ENCODE measurements around the gene ORAI2.
"Not testable (repeated sequence)": the region's sequence is repeated elsewhere in the genome, so short reads cannot be mapped to it uniquely, and the experiment has no call there.

The ORAI2 gene

DNA sequence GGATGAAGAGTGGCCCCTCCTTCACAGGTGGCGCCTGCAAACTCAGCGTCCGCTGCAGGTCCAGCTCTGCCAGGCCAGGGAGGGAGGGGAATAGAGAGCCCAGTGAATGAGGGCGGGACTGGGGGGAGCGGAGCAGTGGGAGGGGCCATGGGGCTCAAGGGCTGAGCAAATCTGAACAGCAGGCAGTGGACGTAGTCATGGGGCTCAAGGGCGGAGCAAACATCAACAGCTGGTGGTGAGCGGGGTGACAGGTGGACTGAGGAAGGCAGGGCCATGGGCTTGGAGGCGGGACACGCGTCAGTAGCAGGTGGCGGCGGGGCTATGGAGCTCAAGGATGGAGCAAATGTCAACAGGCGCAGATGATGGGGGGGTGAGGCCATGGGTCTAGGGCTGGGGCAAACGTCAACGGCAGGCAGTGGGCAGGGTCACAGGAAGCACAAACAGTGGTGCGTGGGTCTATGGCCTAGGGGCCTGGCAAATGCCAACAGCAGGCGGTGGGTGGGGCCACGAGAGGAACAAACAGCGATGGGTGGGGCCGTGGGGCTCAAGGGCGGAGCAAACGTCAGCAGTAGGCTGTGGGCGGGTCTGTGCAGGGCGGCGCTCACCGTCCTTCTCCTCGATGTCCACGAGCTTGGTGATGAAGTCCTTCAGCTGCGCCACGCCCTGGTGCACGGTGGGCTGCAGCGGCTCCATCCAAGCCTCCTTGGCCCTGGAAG lies 60.0 kb downstream of the ORAI2 start:
- not testable (repeated sequence) for H3K36me3 ChIP-seq (ENCODE audit: low read depth); H3K9me3 ChIP-seq (ENCODE audit: severe bottlenecking); H3K27me3 ChIP-seq (ENCODE audit: insufficient read depth, poor library complexity, severe bottlenecking); DNase-seq (ENCODE audit: low spot score); H3K4me3 ChIP-seq (ENCODE audit: severe bottlenecking); H3K4me1 ChIP-seq (ENCODE audit: insufficient read depth, poor library complexity, severe bottlenecking); H3K27ac ChIP-seq (ENCODE audit: poor library complexity, severe bottlenecking)
- peak; percentile 26 for ATAC-seq (ENCODE audit: low read depth)

DNA sequence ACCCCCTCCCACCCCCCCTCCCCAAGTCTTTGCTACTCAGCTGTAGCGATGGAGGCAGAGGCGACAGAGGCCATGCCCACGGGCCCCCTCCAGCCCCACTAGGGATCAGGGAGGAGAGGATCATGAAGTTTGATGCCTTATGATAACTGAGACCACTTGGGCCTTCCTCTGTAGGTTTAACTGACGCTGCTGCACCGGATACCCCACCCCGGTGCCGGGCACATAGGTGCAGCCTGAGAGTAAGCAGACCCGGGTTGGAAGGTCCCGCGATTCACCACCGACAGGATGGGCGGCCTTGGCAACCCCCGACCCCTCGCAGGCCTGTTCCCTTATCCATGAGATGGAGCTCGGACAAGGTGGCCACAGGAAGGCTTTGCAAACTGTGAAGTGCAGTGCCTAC lies 60.7 kb downstream of the ORAI2 start:
- not testable (repeated sequence) for ATAC-seq (ENCODE audit: low read depth); H3K27me3 ChIP-seq (ENCODE audit: insufficient read depth, poor library complexity, severe bottlenecking); DNase-seq (ENCODE audit: low spot score); H3K4me1 ChIP-seq (ENCODE audit: insufficient read depth, poor library complexity, severe bottlenecking); H3K9me3 ChIP-seq (ENCODE audit: severe bottlenecking); H3K27ac ChIP-seq (ENCODE audit: poor library complexity, severe bottlenecking); H3K36me3 ChIP-seq (ENCODE audit: low read depth); H3K4me3 ChIP-seq (ENCODE audit: severe bottlenecking)

DNA sequence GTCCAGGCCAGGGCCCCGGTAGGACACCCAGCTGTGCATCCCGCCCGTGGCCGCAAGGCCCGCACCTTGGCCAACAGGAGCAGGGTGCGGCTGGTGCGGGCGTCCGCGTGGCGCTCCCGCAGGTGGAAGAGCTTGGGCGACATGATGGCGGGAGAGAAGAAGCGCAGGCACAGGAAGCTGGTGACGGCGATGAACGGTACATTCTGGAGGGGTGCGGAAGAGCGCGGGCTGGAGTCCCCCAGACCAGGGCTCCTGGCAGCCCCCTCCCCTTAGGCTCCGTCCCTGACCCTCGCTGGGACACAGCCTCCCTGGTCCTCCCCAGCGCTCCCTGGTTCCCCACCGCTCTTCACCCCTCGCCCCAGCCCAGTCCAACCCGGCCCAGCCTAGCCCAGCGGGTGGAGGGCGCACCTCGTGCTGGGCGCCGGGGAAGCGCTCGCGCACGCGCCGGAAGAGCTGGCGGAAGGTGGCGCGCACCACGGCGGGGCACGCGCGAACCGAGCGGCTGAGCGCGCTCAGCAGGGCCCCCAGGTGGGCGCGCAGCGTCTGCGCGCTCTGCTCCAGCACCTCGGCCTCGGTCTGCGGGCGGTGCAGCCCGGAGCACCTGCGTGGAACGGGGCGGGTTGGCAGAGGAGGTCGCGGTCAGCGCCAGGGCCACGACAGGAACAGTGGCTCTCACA lies 61.2 kb downstream of the ORAI2 start:
- ATAC-seq (ENCODE audit: low read depth), result peak; percentile 29
- DNase-seq (ENCODE audit: low spot score); H3K27me3 ChIP-seq (ENCODE audit: insufficient read depth, poor library complexity, severe bottlenecking); H3K9me3 ChIP-seq (ENCODE audit: severe bottlenecking); H3K27ac ChIP-seq (ENCODE audit: poor library complexity, severe bottlenecking); H3K36me3 ChIP-seq (ENCODE audit: low read depth); H3K4me1 ChIP-seq (ENCODE audit: insufficient read depth, poor library complexity, severe bottlenecking); H3K4me3 ChIP-seq (ENCODE audit: severe bottlenecking): not testable (repeated sequence)

DNA sequence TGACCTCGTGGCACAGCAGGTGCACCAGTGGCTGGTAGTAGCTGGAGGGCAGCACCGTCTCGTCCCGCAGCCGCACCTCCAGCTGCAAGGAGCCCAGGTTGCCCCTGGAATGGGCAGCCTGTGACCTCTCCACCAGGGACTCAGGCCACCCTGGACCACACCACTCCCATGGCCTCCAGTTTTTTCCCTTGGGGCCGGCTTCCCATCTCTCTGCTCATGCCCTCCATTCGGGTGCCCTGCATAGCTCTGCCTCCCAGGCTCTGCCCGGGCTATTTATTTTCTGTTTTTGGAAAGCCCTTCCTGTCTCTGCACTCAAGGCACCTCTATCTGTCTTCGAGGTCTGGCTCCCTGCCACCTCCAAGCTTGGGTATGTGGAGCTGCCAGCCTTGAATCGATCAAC lies 63.5 kb downstream of the ORAI2 start:
- not testable (repeated sequence) for DNase-seq (ENCODE audit: low spot score); H3K9me3 ChIP-seq (ENCODE audit: severe bottlenecking); H3K4me3 ChIP-seq (ENCODE audit: severe bottlenecking); ATAC-seq (ENCODE audit: low read depth); H3K4me1 ChIP-seq (ENCODE audit: insufficient read depth, poor library complexity, severe bottlenecking); H3K27me3 ChIP-seq (ENCODE audit: insufficient read depth, poor library complexity, severe bottlenecking); H3K36me3 ChIP-seq (ENCODE audit: low read depth); H3K27ac ChIP-seq (ENCODE audit: poor library complexity, severe bottlenecking)

DNA sequence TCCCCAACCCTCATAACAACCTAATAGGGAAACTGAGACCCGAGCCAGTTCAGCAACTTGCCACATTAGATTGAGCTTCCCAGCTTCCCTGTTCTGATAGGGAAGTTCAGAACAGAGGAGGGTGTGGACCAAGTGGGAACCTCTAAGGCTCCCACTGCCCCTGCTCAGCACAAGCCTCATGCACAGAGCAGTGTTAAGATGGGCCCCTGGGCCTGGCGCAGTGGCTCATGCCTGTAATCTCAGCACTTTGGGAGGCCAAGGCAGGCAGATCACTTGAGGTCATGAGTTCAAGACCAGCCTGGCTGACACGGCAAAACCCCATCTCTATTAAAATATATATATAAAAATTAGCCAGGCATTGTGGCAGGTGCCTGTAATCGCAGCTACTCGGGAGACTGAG lies 63.9 kb downstream of the ORAI2 start:
- not testable (repeated sequence) for ATAC-seq (ENCODE audit: low read depth); DNase-seq (ENCODE audit: low spot score); H3K27ac ChIP-seq (ENCODE audit: poor library complexity, severe bottlenecking); H3K27me3 ChIP-seq (ENCODE audit: insufficient read depth, poor library complexity, severe bottlenecking); H3K4me3 ChIP-seq (ENCODE audit: severe bottlenecking); H3K36me3 ChIP-seq (ENCODE audit: low read depth); H3K9me3 ChIP-seq (ENCODE audit: severe bottlenecking); H3K4me1 ChIP-seq (ENCODE audit: insufficient read depth, poor library complexity, severe bottlenecking)

DNA sequence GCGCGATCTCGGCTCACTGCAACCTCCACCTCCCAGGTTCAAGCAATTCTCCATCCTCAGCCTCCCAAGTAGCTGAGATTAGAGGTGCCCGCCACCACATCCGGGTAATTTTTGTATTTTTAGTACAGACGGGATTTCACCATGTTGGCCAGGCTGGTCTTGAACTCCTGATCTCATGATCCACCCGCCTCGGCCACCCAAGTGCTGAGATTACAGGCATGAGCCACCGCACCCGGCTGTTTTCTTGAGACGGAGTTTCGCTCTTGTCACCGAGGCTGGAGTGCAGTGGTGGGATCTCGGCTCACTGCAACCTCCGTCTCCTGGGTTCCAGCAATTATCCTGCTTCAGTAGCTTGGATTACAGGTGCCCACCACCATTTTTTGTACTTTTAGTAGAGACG lies 64.9 kb downstream of the ORAI2 start:
- DNase-seq (ENCODE audit: low spot score); ATAC-seq (ENCODE audit: low read depth): not testable (repeated sequence)

DNA sequence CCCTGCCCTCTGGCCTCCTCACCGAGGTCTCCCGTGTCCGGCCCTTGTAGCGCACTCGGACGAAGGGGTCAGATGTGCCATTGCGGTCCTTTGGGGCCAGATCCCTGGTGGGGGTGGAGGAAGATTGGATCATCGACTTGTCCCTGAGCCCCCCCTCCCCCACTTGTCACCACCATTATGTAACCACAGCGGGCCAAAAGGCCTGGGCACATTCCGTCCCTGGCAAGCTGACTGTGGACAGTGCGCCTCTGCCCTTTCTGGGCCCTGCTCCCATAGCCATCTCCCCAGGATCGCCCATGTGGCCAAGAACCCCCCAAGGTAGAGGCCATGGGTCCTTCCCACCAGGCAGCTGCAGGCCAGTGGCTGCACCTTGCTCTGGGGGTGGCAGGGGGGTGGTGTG lies 69.8 kb downstream of the ORAI2 start:
- DNase-seq (ENCODE audit: low spot score); ATAC-seq (ENCODE audit: low read depth); H3K4me1 ChIP-seq (ENCODE audit: insufficient read depth, poor library complexity, severe bottlenecking); H3K36me3 ChIP-seq (ENCODE audit: low read depth); H3K9me3 ChIP-seq (ENCODE audit: severe bottlenecking); H3K27me3 ChIP-seq (ENCODE audit: insufficient read depth, poor library complexity, severe bottlenecking); H3K27ac ChIP-seq (ENCODE audit: poor library complexity, severe bottlenecking); H3K4me3 ChIP-seq (ENCODE audit: severe bottlenecking): not testable (repeated sequence)

More for the DNA sequence above, 64.9 kb downstream of the ORAI2 start:
- H3K9me3 ChIP-seq (ENCODE audit: severe bottlenecking); H3K4me1 ChIP-seq (ENCODE audit: insufficient read depth, poor library complexity, severe bottlenecking); H3K4me3 ChIP-seq (ENCODE audit: severe bottlenecking); H3K27ac ChIP-seq (ENCODE audit: poor library complexity, severe bottlenecking); H3K27me3 ChIP-seq (ENCODE audit: insufficient read depth, poor library complexity, severe bottlenecking); H3K36me3 ChIP-seq (ENCODE audit: low read depth): not testable (repeated sequence)

DNA sequence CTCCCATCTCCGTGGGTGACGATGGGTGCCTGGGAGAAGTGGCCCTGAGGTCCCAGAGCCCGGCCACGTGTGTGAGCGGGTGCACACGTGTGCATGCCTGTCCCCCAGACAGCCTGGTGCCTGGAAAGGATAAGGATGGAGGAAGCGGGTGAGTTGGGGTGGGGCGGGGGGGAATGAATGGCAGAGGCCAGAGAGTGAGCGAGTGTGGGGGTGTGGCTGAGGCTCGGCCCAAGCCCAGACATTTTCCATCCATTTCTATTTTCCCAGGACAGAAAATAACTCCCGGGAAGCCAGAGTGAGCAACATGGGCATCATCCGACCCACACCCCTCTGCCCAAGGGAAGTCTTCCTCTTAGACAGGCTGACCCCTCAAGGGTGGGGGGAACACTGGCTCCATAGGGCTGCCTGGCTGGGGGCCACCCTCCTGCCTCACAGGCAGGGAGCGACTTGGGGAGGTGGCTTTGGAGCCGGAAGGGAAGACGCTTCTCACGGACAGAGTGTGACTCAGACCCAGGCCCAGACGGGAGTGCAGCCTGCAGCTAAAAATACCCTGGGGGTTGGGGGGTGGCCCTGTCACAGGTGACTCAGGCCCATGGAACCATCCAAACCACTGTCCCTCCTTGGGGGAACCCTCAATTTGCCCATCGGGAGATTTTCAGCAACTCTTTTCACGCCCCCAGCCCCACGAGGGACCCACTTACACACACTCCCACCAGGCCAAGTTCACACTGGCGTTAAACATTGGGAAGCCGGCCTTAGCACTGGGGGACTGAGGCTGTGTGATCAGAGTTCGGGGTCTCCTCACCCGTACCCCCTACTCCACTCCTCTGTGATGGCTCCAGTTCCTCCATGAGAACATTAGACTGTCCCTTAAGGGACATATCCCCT lies 72.2 kb downstream of the ORAI2 start:
- ATAC-seq (ENCODE audit: low read depth) (peak; percentile 91), DNase-seq (ENCODE audit: low spot score) (peak; percentile 27)
- not testable (repeated sequence) for H3K4me1 ChIP-seq (ENCODE audit: insufficient read depth, poor library complexity, severe bottlenecking); H3K36me3 ChIP-seq (ENCODE audit: low read depth); H3K27me3 ChIP-seq (ENCODE audit: insufficient read depth, poor library complexity, severe bottlenecking); H3K4me3 ChIP-seq (ENCODE audit: severe bottlenecking); H3K27ac ChIP-seq (ENCODE audit: poor library complexity, severe bottlenecking); H3K9me3 ChIP-seq (ENCODE audit: severe bottlenecking)
